K562 (cell line): Measurements from ENCODE around the gene COMTD1. TPM values are rescaled to one million over a fixed set of nuclear protein-coding genes. Genes with fewer than 3 reads are reported as not detected.

Source experiments
- ARNT ChIP-seq, 2 experiments: fragments of 450-650 bp; IDR thresholded peaks; 2 replicates each; pipeline ENCODE4 v1.6.1; 2016; ENCODE audit warnings: mild to moderate bottlenecking in 1 of 2
- CTCF ChIP-seq, 3 experiments: IDR thresholded peaks in 2 of 3; conservative IDR thresholded peaks in 1 of 3; 2 replicates each; pipeline ENCODE4 v1.5.1; 2011 to 2012; ENCODE audit warnings: low read length in 3 of 3, mild to moderate bottlenecking in 3 of 3, control low read depth in 2 of 3, improper control_type of control experiment in 1 of 3, inconsistent platforms in 1 of 3, low read depth in 1 of 3, mixed read lengths in 1 of 3, moderate library complexity in 1 of 3; ENCODE audit not compliant: insufficient read depth in 2 of 3
- DPF2 ChIP-seq: fragments of 450-650 bp; IDR thresholded peaks from 2 replicates; pipeline ENCODE4 v1.6.1; 2016
- HDAC6 ChIP-seq: IDR thresholded peaks from 2 replicates; pipeline ENCODE4 v1.6.1; 2012; ENCODE audit warnings: low read depth, mild to moderate bottlenecking, control low read depth, inconsistent platforms, low read length, moderate library complexity
- MCM2 ChIP-seq: fragments of 450-650 bp; IDR thresholded peaks from 2 replicates; pipeline ENCODE4 v1.6.1; 2017; ENCODE audit warnings: low read depth, mild to moderate bottlenecking
- RBM34 ChIP-seq: fragments of 200-400 bp; formaldehyde crosslinking; IDR thresholded peaks from 2 replicates; pipeline ENCODE4 v1.6.1; 2018; ENCODE audit warnings: low read length, borderline replicate concordance; ENCODE audit not compliant: insufficient read depth
- YBX1 ChIP-seq: fragments of 450-650 bp; IDR thresholded peaks from 2 replicates; pipeline ENCODE4 v1.7.1; 2016; ENCODE audit warnings: mild to moderate bottlenecking
- ZFP91 ChIP-seq: sonication (generic); formaldehyde crosslinking; IDR thresholded peaks from 2 replicates; pipeline ENCODE4 v1.8.0; 2022; ENCODE audit warnings: mild to moderate bottlenecking, missing genetic modification reagents
- ZKSCAN1 ChIP-seq: fragments of 150-350 bp; IDR thresholded peaks from 2 replicates; pipeline ENCODE4 v1.6.1; 2016; ENCODE audit warnings: low read depth, low read length
- ZNF24 ChIP-seq: fragments of 450-650 bp; IDR thresholded peaks from 2 replicates; pipeline ENCODE4 v1.6.1; 2016
- ZNF318 ChIP-seq, 2 experiments: fragments of 450-650 bp; IDR thresholded peaks; 2 replicates each; pipeline ENCODE4 v1.6.1; 2016; ENCODE audit warnings: mild to moderate bottlenecking in 2 of 2, borderline replicate concordance in 1 of 2, low read depth in 1 of 2, moderate library complexity in 1 of 2
- ZNF507 ChIP-seq: conservative IDR thresholded peaks from 2 replicates; pipeline ENCODE4 v1.6.1; 2017; ENCODE audit warnings: missing genetic modification characterization, missing compliant biosample characterization
- ZNF511 ChIP-seq: sonication (generic); formaldehyde crosslinking; IDR thresholded peaks from 2 replicates; pipeline ENCODE4 v1.8.0; 2022; ENCODE audit warnings: mild to moderate bottlenecking, missing genetic modification reagents
- polyA plus RNA-seq, 8 experiments: library from polyadenylated mRNA; depleted of rRNA in 4 of 8; stranded (reverse) in 5 of 8; unstranded in 3 of 8; fragments of >200 nt; fragmentation: Nextera tagmentation in 2 of 8; fragmentation: Illumina TruSeq in 1 of 8; extraction: Ambion mirVana in 2 of 8; extraction: Trizol in 1 of 8; gene quantifications; 2 replicates each; pipeline versions ENCODE4 v1.2.1 to v1.2.3, GENCODE V29; 2011 to 2014; ENCODE audit warnings: inconsistent platforms in 1 of 8, missing spikeins in 1 of 8
- total RNA-seq, 7 experiments: library from RNA; depleted of rRNA in 6 of 7; stranded (reverse); fragments of >200 nt in 6 of 7; fragmentation: Illumina TruSeq in 2 of 7; extraction: Trizol in 2 of 7; gene quantifications; 2 replicates each; pipeline versions ENCODE4 v1.2.1 to v1.2.3, GENCODE V29; 2011 to 2021; ENCODE audit warnings: low replicate concordance in 1 of 7
- TF ChIP-seq, protein P1 (sequence below): IDR thresholded peaks from 2 replicates; pipeline ENCODE4 v1.6.1; 2016; ENCODE audit warnings: missing genetic modification characterization, missing compliant biosample characterization

Gene COMTD1
- total and polyA plus RNA-seq, 9 of the 15 experiments (the other 6 are each of a cell fraction or from before 2014, with no cell fraction given) = 0.41 to 112 (median 13.7) TPM

- TF ChIP-seq ZNF511 (CRISPR knock-in tag) = 0 out of 2 replicates have a peak, but pooled peaks have one; percentile 64
- TF ChIP-seq ZNF318 (IDR thresholded peaks at IDR 0.05; ENCODE audit: borderline replicate concordance in 1 of 2, low read depth in 1 of 2) = no peak
- TF ChIP-seq ZFP91 (CRISPR knock-in tag) = no peak
- TF ChIP-seq RBM34 = no peak
- no peak; the same call in 1 of the 2 replicates for TF ChIP-seq MCM2
- TF ChIP-seq ZNF24 = 0 out of 2 replicates have a peak, but pooled peaks have one; percentile 45
- TF ChIP-seq HDAC6 = no peak
- TF ChIP-seq ARNT (IDR thresholded peaks at IDR 0.05) = peak; percentile 60 to 84; a peak in 3 of 4 replicates
- TF ChIP-seq, protein P1, sequence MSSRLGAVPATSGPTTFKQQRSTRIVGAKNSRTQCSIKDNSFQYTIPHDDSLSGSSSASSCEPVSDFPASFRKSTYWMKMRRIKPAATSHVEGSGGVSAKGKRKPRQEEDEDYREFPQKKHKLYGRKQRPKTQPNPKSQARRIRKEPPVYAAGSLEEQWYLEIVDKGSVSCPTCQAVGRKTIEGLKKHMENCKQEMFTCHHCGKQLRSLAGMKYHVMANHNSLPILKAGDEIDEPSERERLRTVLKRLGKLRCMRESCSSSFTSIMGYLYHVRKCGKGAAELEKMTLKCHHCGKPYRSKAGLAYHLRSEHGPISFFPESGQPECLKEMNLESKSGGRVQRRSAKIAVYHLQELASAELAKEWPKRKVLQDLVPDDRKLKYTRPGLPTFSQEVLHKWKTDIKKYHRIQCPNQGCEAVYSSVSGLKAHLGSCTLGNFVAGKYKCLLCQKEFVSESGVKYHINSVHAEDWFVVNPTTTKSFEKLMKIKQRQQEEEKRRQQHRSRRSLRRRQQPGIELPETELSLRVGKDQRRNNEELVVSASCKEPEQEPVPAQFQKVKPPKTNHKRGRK = no peak
- TF ChIP-seq ZKSCAN1 = no peak
- no peak for TF ChIP-seq YBX1
- no peak for TF ChIP-seq CTCF (IDR thresholded peaks at IDR 0.05 in 2 of 3, conservative IDR thresholded peaks at IDR 0.05 in 1 of 3; ENCODE audit: insufficient read depth in 2 of 3, low read depth in 1 of 3, low read length in 3 of 3)
- peak; percentile 81 for TF ChIP-seq DPF2
- TF ChIP-seq ZNF507 (tag) = no peak
These were observed 25.9 kb downstream of the COMTD1 start (continued) for GRCh38 chr10:75209921-75210281.
